OCI-LY1 (cell line): Measurements from ENCODE around the gene RAB30.
A peak's percentile ranks its signal among the peaks of the same experiment; 100 is the strongest.
"Not testable (repeated sequence)": the region's sequence is repeated elsewhere in the genome, so short reads cannot be mapped to it uniquely, and the experiment has no call there.

Experiments used
- H2AFZ ChIP-seq: fragments of 200-600 bp; sonication (generic), shearing (Covaris generic); 2 replicates; pipeline ENCODE4 v1.6.0; 2014; ENCODE audit warnings: antibody characterized with exemption, mild to moderate bottlenecking, low read length
- H3F3A ChIP-seq: fragments of 200-600 bp; sonication (generic), shearing (Covaris generic); 2 replicates; pipeline ENCODE4 v1.6.0; 2014; ENCODE audit warnings: mild to moderate bottlenecking, antibody characterized with exemption, low read length, moderate library complexity; ENCODE audit not compliant: insufficient read depth
- H3K27ac ChIP-seq: fragments of 200-600 bp; sonication (generic); 2 replicates; pipeline ENCODE4 v1.5.1; 2014; ENCODE audit warnings: low read length, mixed run types, mild to moderate bottlenecking, low read depth; ENCODE audit not compliant: poor library complexity, severe bottlenecking
- H3K27me3 ChIP-seq: fragments of 200-600 bp; sonication (generic); 2 replicates; pipeline ENCODE4 v1.6.0; 2014; ENCODE audit warnings: antibody characterized with exemption, mild to moderate bottlenecking, low read length, moderate library complexity; ENCODE audit not compliant: insufficient read depth
- H3K36me3 ChIP-seq: fragments of 200-600 bp; sonication (generic); 2 replicates; pipeline ENCODE4 v1.6.1; 2014; ENCODE audit warnings: mild to moderate bottlenecking, antibody characterized with exemption, low read length, moderate library complexity, mixed read lengths; ENCODE audit not compliant: insufficient read depth
- H3K4me1 ChIP-seq: fragments of 200-600 bp; sonication (generic); 2 replicates; pipeline ENCODE4 v1.5.1; 2014; ENCODE audit warnings: mild to moderate bottlenecking, low read length, moderate library complexity; ENCODE audit not compliant: insufficient read depth, severe bottlenecking
- H3K4me2 ChIP-seq: fragments of 200-600 bp; sonication (generic), shearing (Covaris generic); 2 replicates; pipeline ENCODE4 v1.6.1; 2014; ENCODE audit warnings: low read length
- H3K4me3 ChIP-seq: fragments of 200-600 bp; sonication (generic); 2 replicates; pipeline ENCODE4 v1.5.1; 2014; ENCODE audit warnings: low read length, low read depth, mild to moderate bottlenecking, mixed read lengths; ENCODE audit not compliant: poor library complexity, severe bottlenecking
- H3K79me2 ChIP-seq: fragments of 200-600 bp; shearing (Covaris generic); 2 replicates; pipeline ENCODE4 v1.6.1; 2016; ENCODE audit warnings: mixed run types, low read length, mixed read lengths; ENCODE audit not compliant: insufficient read depth
- H3K9ac ChIP-seq: fragments of 200-600 bp; sonication (generic), shearing (Covaris generic); 2 replicates; pipeline ENCODE4 v1.6.1; 2014; ENCODE audit warnings: mild to moderate bottlenecking, low read length, mixed read lengths
- H3K9me2 ChIP-seq: fragments of 200-600 bp; sonication (generic), shearing (Covaris generic); 2 replicates; pipeline ENCODE4 v1.6.1; 2014; ENCODE audit warnings: low read depth, mild to moderate bottlenecking, low read length, mixed read lengths
- H3K9me3 ChIP-seq: fragments of 200-600 bp; shearing (Covaris generic); 2 replicates; pipeline ENCODE4 v1.6.1; 2014; ENCODE audit warnings: low read length, mixed read lengths
- H4K20me1 ChIP-seq: fragments of 200-600 bp; sonication (generic), shearing (Covaris generic); 2 replicates; pipeline ENCODE4 v1.6.0; 2016; ENCODE audit warnings: mild to moderate bottlenecking, low read length; ENCODE audit not compliant: insufficient read depth
- CTCF ChIP-seq: fragments of 200-600 bp; sonication (generic), shearing (Covaris generic); IDR thresholded peaks from 2 replicates; pipeline ENCODE4 v1.5.1; 2017; ENCODE audit warnings: mild to moderate bottlenecking, antibody characterized with exemption, low read length, moderate library complexity, mixed read lengths
- EZH2 ChIP-seq: fragments of 200-600 bp; sonication (generic), shearing (Covaris generic); IDR thresholded peaks from 2 replicates; pipeline ENCODE4 v1.8.0; 2017; ENCODE audit warnings: borderline replicate concordance, mixed run types, mild to moderate bottlenecking, antibody characterized with exemption, low read length, moderate library complexity, mixed read lengths

The RAB30 gene

DNA sequence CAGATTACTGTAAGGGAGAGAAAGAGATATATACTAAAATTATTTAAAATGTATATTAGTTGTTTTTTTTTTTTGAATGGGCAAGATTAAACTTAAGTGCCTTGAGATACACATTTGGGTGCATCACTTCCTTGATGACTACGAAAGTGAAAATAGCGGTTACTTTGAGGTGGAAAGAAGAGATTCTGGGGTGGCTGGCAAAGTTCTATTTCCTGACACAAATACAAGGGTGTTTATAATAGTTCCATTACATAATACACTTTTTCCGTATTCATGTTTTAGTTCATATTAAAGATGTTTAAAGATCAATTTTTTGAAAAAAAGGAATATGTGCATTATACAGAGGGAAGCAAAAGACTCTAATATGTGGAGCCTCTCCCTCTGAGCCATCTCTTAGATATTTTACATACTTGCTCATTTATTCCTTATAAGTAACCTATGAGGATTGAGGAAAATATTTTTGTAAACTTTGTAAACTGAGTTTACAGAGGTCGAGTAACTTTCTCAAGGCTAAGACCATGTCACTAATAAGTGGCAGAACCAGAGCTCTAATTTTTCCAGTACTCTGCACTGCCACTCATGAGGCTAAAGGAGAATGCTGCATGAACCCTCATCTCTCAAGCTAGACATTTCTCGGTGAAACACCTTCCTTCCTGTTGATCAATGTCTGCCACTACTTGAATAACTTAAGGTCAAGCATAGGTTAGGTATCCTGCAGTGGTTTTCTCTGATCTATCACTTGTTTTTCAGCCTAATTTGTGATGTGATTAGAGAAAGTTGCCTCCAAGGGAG is 111.5 kb downstream of the RAB30 start:
- Histone ChIP-seq H3K9me2 (no peaks in the 10 kb centered on the region), H4K20me1 (no peaks in the 10 kb centered on the region), H3K27me3 (no peaks in the 10 kb centered on the region), H3K4me2 (peak overlapping the region; percentile 55), H3K9me3 (0 out of 2 replicates have a peak, but pooled peaks cover 3% of the 10 kb centered on the region), H3K4me1 (peaks cover 47% of the 10 kb centered on the region), H3F3A (no peaks in the 10 kb centered on the region), H2AFZ (0 out of 2 replicates have a peak overlapping the region, but pooled peaks have one; percentile 25), H3K36me3 (no peaks in the 10 kb centered on the region), H3K79me2 (no peaks in the 10 kb centered on the region), H3K4me3 (no peak overlapping the region), H3K9ac (peak overlapping the region; percentile 26; the same call in 1 of the 2 replicates), H3K27ac (peak overlapping the region; percentile 80)
- TF ChIP-seq CTCF (no peak), EZH2 (no peak)

- H3K9me2 ChIP-seq, H3F3A ChIP-seq, H3K9me3 ChIP-seq, H2AFZ ChIP-seq, H3K27me3 ChIP-seq, H3K79me2 ChIP-seq, H3K36me3 ChIP-seq, H4K20me1 ChIP-seq: not testable (repeated sequence)
- Histone ChIP-seq H3K4me1 (peaks cover 42% of the 10 kb centered on the region), H3K9ac (peak overlapping the region; percentile 55; the same call in 1 of the 2 replicates), H3K27ac (peak overlapping the region; percentile 67), H3K4me3 (peak overlapping the region; percentile 24), H3K4me2 (peak overlapping the region; percentile 46)
Measured at GRCh38 chr11:82955736-82956453, 115.8 kb downstream of the RAB30 start.

DNA sequence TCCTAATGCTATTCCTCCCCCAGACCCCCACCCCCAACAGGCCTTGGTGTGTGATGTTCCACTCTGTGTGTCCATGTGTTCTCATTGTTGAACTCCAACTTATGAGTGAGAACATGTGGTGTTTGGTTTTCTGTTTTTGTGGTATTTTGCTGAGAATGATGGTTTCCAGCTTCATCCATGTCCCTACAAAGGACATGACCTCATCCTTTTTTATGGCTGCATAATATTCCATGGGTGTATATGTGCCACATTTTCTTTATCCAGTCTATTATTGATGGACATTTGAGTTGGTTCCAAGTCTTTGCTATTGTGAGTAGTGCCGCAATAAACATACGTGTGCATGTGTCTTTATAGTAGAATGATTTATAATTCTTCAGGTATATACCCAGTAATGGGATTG is 121.2 kb downstream of the RAB30 start:
- not testable (repeated sequence) for H3K4me3 ChIP-seq, H3K4me2 ChIP-seq, H4K20me1 ChIP-seq, H3K9me3 ChIP-seq, H3K9ac ChIP-seq, H3K27me3 ChIP-seq, H3K36me3 ChIP-seq, H3K4me1 ChIP-seq, H2AFZ ChIP-seq, H3K27ac ChIP-seq, H3F3A ChIP-seq, H3K79me2 ChIP-seq, H3K9me2 ChIP-seq

- Histone ChIP-seq H3K27ac (no peak overlapping the region), H3K36me3 (no peaks in the 10 kb centered on the region), H3K9ac (no peak overlapping the region), H3K79me2 (no peaks in the 10 kb centered on the region), H3K9me3 (no peaks in the 10 kb centered on the region), H3K9me2 (no peaks in the 10 kb centered on the region), H3K4me3 (no peak overlapping the region), H3K4me1 (no peaks in the 10 kb centered on the region), H3F3A (no peaks in the 10 kb centered on the region), H3K27me3 (no peaks in the 10 kb centered on the region), H3K4me2 (no peak overlapping the region), H4K20me1 (no peaks in the 10 kb centered on the region), H2AFZ (no peak overlapping the region)
- TF ChIP-seq EZH2 (no peak), CTCF (no peak)
Measured at GRCh38 chr11:82949352-82949751, 122.3 kb downstream of the RAB30 start.
